DND-41 (cell line): ENCODE measurements around the gene HGS.

ENCODE experiments used
- EZH2 ChIP-seq: IDR thresholded peaks from 3 replicates; pipeline ENCODE4 v1.6.1; 2012; ENCODE audit warnings: borderline replicate concordance, low read depth, mild to moderate bottlenecking, moderate library complexity, low read length, inconsistent platforms; ENCODE audit not compliant: severe bottlenecking
- TF ChIP-seq, protein P1 (sequence below): IDR thresholded peaks from 2 replicates; pipeline ENCODE4 v1.5.1; 2012; ENCODE audit warnings: borderline replicate concordance, low read length, moderate library complexity, mild to moderate bottlenecking; ENCODE audit not compliant: poor library complexity, severe bottlenecking; ENCODE audit errors: extremely low read depth

DNA sequence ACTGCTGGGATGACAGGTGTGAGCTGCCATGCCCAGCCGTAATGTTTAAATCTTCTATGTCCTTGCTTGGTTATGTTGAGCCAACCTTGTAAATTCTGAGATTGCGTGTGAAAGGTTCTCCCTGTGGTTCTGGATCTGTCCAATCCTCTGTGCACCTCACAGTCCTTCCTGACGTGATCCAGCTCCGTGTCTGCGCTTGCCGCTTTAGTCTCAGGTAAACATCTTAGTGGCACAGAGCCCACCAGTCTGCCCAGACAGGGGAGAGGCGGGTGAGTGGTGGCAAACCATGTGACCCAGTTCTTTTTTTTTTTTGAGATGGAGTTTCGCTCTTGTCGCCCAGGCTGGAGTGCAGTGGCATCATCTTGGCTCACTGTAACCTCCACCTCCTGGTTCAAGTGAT lies 42.2 kb downstream of the HGS start:
- TF ChIP-seq, protein P1, sequence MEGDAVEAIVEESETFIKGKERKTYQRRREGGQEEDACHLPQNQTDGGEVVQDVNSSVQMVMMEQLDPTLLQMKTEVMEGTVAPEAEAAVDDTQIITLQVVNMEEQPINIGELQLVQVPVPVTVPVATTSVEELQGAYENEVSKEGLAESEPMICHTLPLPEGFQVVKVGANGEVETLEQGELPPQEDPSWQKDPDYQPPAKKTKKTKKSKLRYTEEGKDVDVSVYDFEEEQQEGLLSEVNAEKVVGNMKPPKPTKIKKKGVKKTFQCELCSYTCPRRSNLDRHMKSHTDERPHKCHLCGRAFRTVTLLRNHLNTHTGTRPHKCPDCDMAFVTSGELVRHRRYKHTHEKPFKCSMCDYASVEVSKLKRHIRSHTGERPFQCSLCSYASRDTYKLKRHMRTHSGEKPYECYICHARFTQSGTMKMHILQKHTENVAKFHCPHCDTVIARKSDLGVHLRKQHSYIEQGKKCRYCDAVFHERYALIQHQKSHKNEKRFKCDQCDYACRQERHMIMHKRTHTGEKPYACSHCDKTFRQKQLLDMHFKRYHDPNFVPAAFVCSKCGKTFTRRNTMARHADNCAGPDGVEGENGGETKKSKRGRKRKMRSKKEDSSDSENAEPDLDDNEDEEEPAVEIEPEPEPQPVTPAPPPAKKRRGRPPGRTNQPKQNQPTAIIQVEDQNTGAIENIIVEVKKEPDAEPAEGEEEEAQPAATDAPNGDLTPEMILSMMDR: no peak
- TF ChIP-seq EZH2: no peak
